ENCODE data around the gene SNU13.
"Not testable (repeated sequence)": the region's sequence is repeated elsewhere in the genome, so short reads cannot be mapped to it uniquely, and the experiment has no call there.

Gene SNU13

DNA sequence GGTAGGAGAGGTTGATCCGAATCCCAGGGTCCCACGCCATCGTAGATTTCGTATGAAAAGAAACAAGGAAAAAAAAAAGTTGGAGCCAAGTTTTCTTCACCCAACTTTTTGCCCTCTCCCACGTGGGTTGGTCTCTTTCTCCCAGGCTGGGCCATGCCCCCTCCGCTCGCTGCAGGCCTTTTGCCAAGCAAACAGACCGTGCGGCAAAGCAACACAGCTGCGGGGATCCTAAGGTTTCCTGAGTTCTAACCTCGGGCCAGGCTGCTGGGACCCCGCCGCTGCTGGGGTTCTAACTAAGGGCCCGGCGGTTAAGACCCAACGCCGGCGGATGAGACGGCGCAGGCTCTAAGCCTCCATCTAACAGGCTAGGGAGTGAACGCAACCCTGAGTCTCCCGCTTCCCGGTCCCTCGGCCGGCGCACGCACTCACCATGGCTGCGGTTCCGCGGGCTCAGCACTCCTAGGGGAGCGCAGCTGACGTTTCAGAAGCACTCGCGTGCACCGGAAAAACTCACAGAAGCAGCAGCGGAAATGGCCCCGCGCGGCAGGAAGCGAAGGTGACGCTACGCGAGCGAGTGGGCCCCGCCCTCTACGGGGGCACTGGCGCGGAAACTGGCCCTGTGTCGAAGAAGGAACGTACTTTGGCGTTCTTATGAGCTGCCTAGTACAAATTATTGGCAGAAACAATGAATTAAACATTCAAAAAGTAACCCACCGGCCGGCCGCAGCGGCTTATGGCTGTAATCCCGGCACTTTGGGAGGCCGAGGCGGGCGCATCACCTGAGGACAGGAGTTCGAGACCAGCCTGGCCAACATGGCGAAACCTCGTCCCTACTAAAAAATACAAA is at the start of gene SNU13:
Gene SNU13, minus strand, starts transcription at position 503 of the 847 bp plus-strand sequence. Its CDS starts 71 bp downstream, at position 432.
- DNase-seq, result peak; percentile 86 to 87

DNA sequence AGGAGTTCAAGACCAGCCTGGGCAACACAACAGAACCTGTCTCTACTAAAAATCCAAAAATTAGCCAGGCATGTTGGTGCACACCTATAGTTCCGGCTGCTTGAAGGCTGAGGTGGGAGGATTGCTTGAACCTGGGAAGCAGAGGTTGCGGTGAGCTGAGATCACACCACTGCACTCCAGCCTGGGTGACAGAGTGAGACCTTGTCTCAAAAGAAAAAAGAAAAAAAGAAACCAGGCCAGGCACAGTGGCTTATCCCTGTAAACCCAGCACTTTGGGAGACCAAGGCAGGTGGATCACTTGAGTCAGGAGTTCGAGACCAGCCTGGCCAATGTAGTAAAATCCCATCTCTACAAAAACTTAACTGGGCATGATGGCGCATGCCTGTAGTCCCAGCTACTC is 44.6 kb upstream of the SNU13 start:
- DNase-seq, result not testable (repeated sequence)

DNA sequence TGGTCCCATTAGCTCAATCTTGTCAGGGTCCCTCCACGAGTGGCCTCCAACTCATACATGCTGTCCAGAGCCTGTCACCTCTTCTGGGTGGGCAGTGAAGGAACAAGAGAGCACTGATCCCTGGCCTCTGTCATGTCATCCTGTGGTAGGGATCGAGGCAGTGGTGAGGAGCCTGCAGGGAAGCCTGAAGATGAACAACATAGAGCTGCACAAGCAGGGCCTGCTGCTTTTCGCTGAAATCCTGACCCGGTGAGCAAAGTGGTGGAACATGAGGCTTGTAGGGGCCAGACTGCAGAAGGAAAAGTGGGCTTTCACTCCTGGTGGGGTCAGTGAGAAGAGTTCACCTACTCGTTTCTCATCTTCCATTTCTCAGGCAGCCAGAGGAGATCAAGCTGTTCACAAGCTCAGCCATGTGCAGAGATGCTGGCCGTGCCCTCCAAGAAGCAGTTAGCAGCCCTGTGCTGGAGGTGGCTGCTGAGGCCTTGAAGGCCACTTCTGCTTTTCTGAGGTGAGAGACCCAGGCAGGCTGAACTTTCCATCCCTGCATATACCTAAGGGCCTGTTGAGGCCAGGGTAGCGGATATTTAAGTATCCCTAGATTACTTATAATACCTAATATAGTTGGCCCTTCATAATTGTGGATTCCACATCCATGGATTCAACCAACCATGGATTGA is 43.6 kb upstream of the SNU13 start:
- no peak for DNase-seq

DNA sequence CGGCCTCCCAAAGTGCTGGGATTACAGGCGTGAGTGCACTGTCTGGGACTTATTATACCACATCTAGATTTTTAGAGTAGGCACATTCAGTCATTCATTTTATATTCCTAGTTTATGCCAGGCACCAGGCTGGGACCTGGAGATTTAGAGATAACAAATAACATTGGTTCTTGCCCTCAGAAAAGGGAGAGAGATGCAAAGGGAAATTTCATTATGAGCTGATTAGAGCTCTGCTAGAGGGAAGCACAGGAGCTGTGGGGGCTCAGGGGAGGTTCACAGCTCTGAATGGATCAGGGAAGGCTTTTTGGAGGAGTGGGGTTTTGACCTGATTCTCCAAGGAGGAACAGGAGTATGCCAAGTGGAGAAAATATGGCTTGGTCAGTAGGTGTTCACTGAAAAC is 42.9 kb upstream of the SNU13 start:
- DNase-seq, result no peak

DNA sequence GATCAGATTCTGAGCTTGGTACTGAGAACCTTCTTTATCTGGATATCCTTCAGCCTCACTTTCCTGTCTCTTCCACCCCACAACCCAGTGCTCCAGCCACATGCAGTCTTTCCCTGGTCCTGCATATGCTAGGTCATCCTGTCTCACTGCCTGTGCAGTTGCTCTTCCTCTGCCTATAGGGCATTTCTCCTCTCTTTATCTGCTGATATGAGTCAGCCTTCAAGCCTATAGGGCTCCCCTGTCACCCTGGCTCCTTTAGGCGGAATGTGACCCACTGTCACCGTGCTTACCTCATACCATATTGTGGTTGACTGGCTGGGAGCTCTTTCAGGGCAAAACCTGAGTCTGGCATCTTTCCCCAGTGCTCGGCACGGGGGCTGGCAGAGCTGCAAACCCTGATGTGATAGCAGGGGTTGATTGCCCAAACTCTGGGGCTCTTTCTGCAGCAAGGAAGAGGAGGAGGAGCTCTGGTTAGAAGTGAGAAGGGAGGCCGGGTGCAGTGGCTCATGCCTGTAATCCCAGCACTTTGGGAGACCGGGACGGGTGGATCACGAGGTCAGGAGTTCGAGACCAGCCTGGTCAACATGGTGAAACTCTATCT is 36.9 kb upstream of the SNU13 start:
- DNase-seq, result no peak

GRCh38 chr22:41722496-41722895 is 33.8 kb upstream of the SNU13 start:
- DNase-seq, result no peak

- no peak for DNase-seq
Measured at GRCh38 chr22:41713004-41713403, 24.3 kb upstream of the SNU13 start.

- DNase-seq, result no peak
Measured at GRCh38 chr22:41709341-41709740, 20.7 kb upstream of the SNU13 start.

DNA sequence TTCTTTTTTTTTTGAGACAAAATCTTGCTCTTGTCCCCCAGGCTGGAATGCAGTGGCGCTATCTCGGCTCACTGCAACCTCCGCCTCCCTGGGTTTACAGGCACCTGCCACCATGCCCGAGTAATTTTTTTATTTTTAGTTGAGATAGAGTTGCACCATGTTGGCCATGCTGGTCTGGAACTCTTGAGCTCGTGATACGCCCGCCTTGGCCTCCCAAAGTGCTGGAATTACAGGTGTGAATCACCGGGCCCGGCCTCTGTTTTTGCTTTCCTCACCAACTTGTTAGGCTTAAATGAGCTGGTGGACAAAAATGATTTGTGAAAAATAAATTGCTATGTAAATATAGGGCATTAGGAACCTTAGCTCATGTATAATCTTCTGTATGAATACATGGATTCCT is 14.1 kb upstream of the SNU13 start:
- no peak for DNase-seq

DNA sequence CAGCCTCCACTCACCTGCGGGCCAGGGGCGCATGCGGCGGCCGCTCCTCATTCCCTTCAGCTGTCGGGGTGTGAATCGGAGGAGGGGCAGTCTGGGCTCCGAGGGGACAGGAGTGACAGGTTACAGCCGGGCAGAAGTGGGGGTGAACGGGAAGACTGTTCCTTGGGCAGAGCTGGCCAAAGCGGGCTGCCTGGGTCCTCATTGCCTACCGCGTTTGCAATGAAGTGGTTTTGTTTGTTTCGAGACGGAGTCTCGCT is 11.4 kb upstream of the SNU13 start:
- DNase-seq, result no peak

- peak; percentile 89 to 94 for DNase-seq
Measured at GRCh38 chr22:41699264-41700107, 10.8 kb upstream of the SNU13 start, which contains the start of gene MEI1. MEI1 (plus strand) TSS chr22:41699503; CDS start chr22:41699539, 36 bp downstream.

- peak; percentile 98 for DNase-seq
Measured at GRCh38 chr22:41697126-41697775, 8.6 kb upstream of the SNU13 start.

DNA sequence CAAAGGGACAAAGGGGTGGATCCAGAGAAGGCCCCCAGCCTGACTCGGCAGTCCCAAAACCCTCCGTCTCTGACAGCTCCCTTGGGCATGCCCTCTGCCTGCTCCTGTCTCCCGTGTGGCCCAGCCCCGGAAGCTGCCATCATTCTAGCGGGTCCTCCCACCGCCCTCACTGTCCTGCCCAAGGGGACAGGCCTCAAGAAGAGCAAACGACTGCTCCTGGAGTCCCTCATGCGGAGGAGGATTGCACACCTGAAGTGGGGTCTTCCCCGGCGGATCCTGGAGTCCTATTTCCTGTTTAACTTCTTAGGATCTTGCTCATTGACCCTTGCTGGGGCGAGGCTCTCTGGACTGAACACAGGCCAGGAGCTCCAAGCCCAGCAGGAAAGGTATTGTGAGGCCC is 8.0 kb upstream of the SNU13 start:
- DNase-seq, result no peak

- no peak for DNase-seq
Measured at GRCh38 chr22:41695211-41695610, 6.5 kb upstream of the SNU13 start.

DNA sequence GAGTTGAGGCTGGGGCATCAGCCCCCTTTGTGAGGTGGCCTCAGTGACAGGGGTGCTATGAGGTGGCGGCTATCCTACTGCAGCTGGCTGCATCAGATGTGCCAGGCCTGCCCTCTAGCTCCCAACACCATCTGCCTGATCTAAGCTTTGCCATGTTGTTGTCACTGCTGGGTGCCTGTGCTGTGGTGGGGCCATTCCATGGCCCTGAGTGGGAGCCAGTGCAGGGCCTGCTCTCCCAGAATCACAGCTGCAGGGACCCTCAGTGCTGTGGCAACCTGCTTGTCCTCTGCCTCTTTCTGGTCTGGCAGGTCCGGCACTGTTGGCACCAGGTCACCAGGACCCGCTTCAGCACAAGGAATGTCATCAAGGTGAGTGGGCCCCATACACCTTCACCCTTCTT is 1.8 kb upstream of the SNU13 start:
- DNase-seq, result no peak

GRCh38 chr22:41687901-41688364 is 734 bp downstream of the SNU13 start:
- DNase-seq, result no peak

DNA sequence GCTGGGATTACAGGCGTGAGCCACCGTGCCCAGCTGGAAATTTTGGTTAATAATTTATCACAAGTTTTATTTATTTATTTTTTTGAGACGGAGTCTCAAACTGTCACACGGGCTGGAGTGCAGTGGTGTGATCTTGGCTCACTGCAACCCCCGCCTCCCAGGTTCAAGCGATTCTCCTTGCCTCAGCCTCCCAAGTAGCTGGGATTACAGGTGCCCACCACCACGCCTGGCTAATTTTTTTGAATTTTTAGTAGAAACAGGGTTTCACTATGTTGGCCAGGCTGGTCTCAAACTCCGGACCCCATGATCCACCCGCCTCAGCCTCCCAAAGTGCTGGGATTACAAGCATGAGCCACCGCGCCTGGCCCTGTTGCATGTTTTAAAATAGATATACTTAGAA is 1.8 kb downstream of the SNU13 start:
- not testable (repeated sequence) for DNase-seq

DNA sequence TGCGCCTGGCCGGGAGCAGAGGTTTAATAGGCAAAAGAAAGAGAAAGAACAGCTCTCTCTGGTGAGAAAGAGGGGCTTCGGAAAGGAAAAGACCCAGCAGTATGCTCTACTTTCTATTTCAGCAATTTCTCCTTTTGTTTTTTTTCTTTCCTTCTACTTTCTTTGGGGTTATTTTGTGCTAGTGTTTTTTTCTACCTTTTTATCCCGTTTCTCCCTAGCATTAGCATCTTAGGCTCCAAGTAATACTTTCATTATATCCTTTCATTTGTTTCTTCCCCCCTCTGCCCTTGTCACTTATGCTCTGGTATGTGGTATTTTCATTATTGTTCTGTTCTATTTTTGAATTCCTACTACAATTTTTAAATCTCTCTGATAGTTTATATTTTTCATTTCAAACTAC is 4.5 kb downstream of the SNU13 start:
- no peak for DNase-seq

DNA sequence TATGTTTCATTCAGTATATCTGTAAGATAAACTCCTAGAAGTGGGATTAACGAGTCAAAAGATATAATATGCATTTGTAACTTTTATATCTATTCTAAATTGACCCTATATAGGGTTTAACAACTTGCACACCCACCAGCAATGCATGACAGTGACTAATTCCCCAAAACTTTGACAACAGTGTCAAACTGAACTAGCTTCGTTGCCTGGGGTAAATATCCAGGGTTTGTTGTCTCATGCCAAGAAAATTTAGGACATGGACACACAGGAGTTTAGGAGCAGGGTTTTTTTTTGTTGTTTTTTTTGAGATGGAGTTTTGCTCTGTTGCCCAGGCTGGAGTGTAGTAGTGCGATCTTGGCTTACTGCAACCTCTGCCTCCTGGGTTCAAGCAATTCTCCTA is 5.1 kb downstream of the SNU13 start:
- no peak for DNase-seq

DNA sequence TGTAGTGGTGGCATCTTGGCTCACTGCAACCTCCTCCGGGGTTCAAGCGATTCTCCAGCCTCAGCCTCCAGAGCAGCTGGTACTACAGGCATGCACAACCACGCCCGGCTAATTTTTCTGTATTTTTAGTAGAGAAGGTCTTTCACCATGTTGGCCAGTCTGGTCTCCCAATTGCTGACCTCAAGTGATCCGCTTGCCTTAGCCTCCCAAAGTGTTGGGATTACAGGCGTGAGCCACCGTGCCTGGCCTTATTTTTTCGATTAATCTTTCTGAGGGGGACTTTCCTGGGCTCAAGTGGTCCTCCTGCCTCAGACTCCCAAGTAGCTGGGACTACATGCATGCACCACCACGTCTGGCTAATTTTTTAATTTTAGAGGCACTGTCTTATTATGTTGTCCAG is 5.6 kb downstream of the SNU13 start:
- no peak for DNase-seq

DNA sequence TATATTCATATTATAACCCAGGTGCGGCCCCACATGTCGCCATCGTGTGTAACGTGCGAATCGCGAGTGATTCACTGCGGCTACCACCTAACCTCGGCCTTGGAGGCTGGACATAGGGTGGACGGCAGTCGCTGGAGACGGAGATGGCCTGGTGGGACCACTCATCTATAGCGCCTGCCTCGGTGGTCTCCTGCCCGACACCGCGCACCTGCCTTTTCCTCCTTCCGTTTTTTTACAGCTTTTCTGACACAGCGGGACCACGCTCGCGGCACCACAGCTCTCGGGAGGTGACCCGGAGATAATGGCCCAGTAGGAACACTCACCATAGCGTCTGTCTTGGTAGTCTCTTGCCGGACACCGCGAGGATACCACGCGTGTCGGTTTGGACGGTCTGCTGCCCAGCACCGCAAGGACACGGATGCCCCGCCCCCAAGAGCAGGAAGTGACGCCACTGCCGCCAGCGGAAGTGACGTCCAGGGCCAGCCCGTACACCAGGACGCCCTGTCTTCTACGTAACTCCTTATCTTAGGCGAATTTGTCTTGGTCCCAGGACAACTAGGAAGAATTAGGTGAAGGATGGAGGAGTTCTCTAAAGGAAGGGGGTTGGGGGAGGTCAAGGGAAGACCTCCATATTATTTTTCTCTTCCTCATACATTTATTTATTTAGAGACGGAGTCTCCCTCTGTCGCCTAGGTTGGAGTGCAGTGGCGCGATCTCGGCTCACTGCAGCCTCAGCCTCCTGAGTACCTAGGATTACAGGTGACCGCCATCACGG is 6.4 kb downstream of the SNU13 start:
- DNase-seq, result peak; percentile 75 to 78

GRCh38 chr22:41681616-41682015 is 7.1 kb downstream of the SNU13 start:
- no peak for DNase-seq
